ENCODE measurements around the gene ZC3H10.
A peak's percentile ranks its signal among the peaks of the same experiment; 100 is the strongest.

The ZC3H10 gene

GRCh38 chr12:56082967-56083366 is 35.1 kb upstream of the ZC3H10 start:
- H3K4me1 ChIP-seq (ENCODE audit: control insufficient read depth, insufficient read depth, low read length), result no peaks in the 10 kb centered on the region
- H3K9ac ChIP-seq (ENCODE audit: low read length), result no peak overlapping the region
- no peak overlapping the region for H3K27ac ChIP-seq (ENCODE audit: low read depth, low read length)
- no peaks in the 10 kb centered on the region for H3K27me3 ChIP-seq (ENCODE audit: control insufficient read depth, insufficient read depth, low read length)
- H3K4me3 ChIP-seq (ENCODE audit: low read length), result peak overlapping the region; percentile 72
- H3K36me3 ChIP-seq (ENCODE audit: control insufficient read depth, insufficient read depth, low read length), result peaks cover 2% of the 10 kb centered on the region

GRCh38 chr12:56084958-56085543 is 33.0 kb upstream of the ZC3H10 start:
- Histone ChIP-seq H3K4me3 (ENCODE audit: low read length) (no peak overlapping the region), H3K27ac (ENCODE audit: low read depth, low read length) (no peak overlapping the region), H3K36me3 (ENCODE audit: control insufficient read depth, insufficient read depth, low read length) (peaks cover 5% of the 10 kb centered on the region), H3K4me1 (ENCODE audit: control insufficient read depth, insufficient read depth, low read length) (no peaks in the 10 kb centered on the region), H3K9ac (ENCODE audit: low read length) (no peak overlapping the region), H3K27me3 (ENCODE audit: control insufficient read depth, insufficient read depth, low read length) (no peaks in the 10 kb centered on the region)

- no peak overlapping the region for H3K27ac ChIP-seq (ENCODE audit: low read depth, low read length)
- H3K4me1 ChIP-seq (ENCODE audit: control insufficient read depth, insufficient read depth, low read length), result no peaks in the 10 kb centered on the region
- no peak overlapping the region for H3K9ac ChIP-seq (ENCODE audit: low read length)
- no peak overlapping the region for H3K4me3 ChIP-seq (ENCODE audit: low read length)
- peaks cover 5% of the 10 kb centered on the region for H3K36me3 ChIP-seq (ENCODE audit: control insufficient read depth, insufficient read depth, low read length)
- H3K27me3 ChIP-seq (ENCODE audit: control insufficient read depth, insufficient read depth, low read length), result no peaks in the 10 kb centered on the region
Observed at GRCh38 chr12:56086096-56086495, 32.0 kb upstream of the ZC3H10 start.

GRCh38 chr12:56086608-56087007 is 31.5 kb upstream of the ZC3H10 start:
- H3K36me3 ChIP-seq (ENCODE audit: control insufficient read depth, insufficient read depth, low read length), result peaks cover 5% of the 10 kb centered on the region
- no peak overlapping the region for H3K4me3 ChIP-seq (ENCODE audit: low read length)
- H3K4me1 ChIP-seq (ENCODE audit: control insufficient read depth, insufficient read depth, low read length), result no peaks in the 10 kb centered on the region
- H3K9ac ChIP-seq (ENCODE audit: low read length), result no peak overlapping the region
- H3K27me3 ChIP-seq (ENCODE audit: control insufficient read depth, insufficient read depth, low read length), result no peaks in the 10 kb centered on the region
- no peak overlapping the region for H3K27ac ChIP-seq (ENCODE audit: low read depth, low read length)

- Histone ChIP-seq H3K27me3 (ENCODE audit: control insufficient read depth, insufficient read depth, low read length) (no peaks in the 10 kb centered on the region), H3K9ac (ENCODE audit: low read length) (no peak overlapping the region), H3K27ac (ENCODE audit: low read depth, low read length) (no peak overlapping the region), H3K4me1 (ENCODE audit: control insufficient read depth, insufficient read depth, low read length) (no peaks in the 10 kb centered on the region), H3K36me3 (ENCODE audit: control insufficient read depth, insufficient read depth, low read length) (peaks cover 5% of the 10 kb centered on the region), H3K4me3 (ENCODE audit: low read length) (no peak overlapping the region)
Observed at GRCh38 chr12:56087220-56087619, 30.8 kb upstream of the ZC3H10 start.

- Histone ChIP-seq H3K4me1 (ENCODE audit: control insufficient read depth, insufficient read depth, low read length) (no peaks in the 10 kb centered on the region), H3K27ac (ENCODE audit: low read depth, low read length) (no peak overlapping the region), H3K27me3 (ENCODE audit: control insufficient read depth, insufficient read depth, low read length) (no peaks in the 10 kb centered on the region), H3K4me3 (ENCODE audit: low read length) (no peak overlapping the region), H3K36me3 (ENCODE audit: control insufficient read depth, insufficient read depth, low read length) (peaks cover 1% of the 10 kb centered on the region), H3K9ac (ENCODE audit: low read length) (no peak overlapping the region)
Observed at GRCh38 chr12:56097738-56098137, 20.3 kb upstream of the ZC3H10 start.

GRCh38 chr12:56098592-56098991 is 19.5 kb upstream of the ZC3H10 start:
- Histone ChIP-seq H3K4me3 (ENCODE audit: low read length) (no peak overlapping the region), H3K27ac (ENCODE audit: low read depth, low read length) (no peak overlapping the region), H3K36me3 (ENCODE audit: control insufficient read depth, insufficient read depth, low read length) (no peaks in the 10 kb centered on the region), H3K9ac (ENCODE audit: low read length) (no peak overlapping the region), H3K27me3 (ENCODE audit: control insufficient read depth, insufficient read depth, low read length) (no peaks in the 10 kb centered on the region), H3K4me1 (ENCODE audit: control insufficient read depth, insufficient read depth, low read length) (no peaks in the 10 kb centered on the region)

GRCh38 chr12:56099787-56100186 is 18.3 kb upstream of the ZC3H10 start:
- no peak overlapping the region for H3K27ac ChIP-seq (ENCODE audit: low read depth, low read length)

GRCh38 chr12:56101045-56101444 is 17.0 kb upstream of the ZC3H10 start:
- H3K4me3 ChIP-seq (ENCODE audit: low read length), result no peak overlapping the region
- no peaks in the 10 kb centered on the region for H3K36me3 ChIP-seq (ENCODE audit: control insufficient read depth, insufficient read depth, low read length)
- H3K27me3 ChIP-seq (ENCODE audit: control insufficient read depth, insufficient read depth, low read length), result no peaks in the 10 kb centered on the region
- no peak overlapping the region for H3K27ac ChIP-seq (ENCODE audit: low read depth, low read length)
- no peak overlapping the region for H3K9ac ChIP-seq (ENCODE audit: low read length)
- peaks cover 9% of the 10 kb centered on the region for H3K4me1 ChIP-seq (ENCODE audit: control insufficient read depth, insufficient read depth, low read length)

More at GRCh38 chr12:56099787-56100186, 18.3 kb upstream of the ZC3H10 start:
- Histone ChIP-seq H3K27me3 (ENCODE audit: control insufficient read depth, insufficient read depth, low read length) (no peaks in the 10 kb centered on the region), H3K4me3 (ENCODE audit: low read length) (no peak overlapping the region), H3K36me3 (ENCODE audit: control insufficient read depth, insufficient read depth, low read length) (no peaks in the 10 kb centered on the region), H3K9ac (ENCODE audit: low read length) (no peak overlapping the region), H3K4me1 (ENCODE audit: control insufficient read depth, insufficient read depth, low read length) (no peaks in the 10 kb centered on the region)

GRCh38 chr12:56102683-56103065 is 15.4 kb upstream of the ZC3H10 start:
- Histone ChIP-seq H3K9ac (ENCODE audit: low read length) (no peak overlapping the region), H3K27ac (ENCODE audit: low read depth, low read length) (no peak overlapping the region), H3K4me1 (ENCODE audit: control insufficient read depth, insufficient read depth, low read length) (peaks cover 12% of the 10 kb centered on the region), H3K4me3 (ENCODE audit: low read length) (no peak overlapping the region), H3K36me3 (ENCODE audit: control insufficient read depth, insufficient read depth, low read length) (peaks cover 9% of the 10 kb centered on the region), H3K27me3 (ENCODE audit: control insufficient read depth, insufficient read depth, low read length) (no peaks in the 10 kb centered on the region)

- Histone ChIP-seq H3K27me3 (ENCODE audit: control insufficient read depth, insufficient read depth, low read length) (no peaks in the 10 kb centered on the region), H3K27ac (ENCODE audit: low read depth, low read length) (peak overlapping the region; percentile 75), H3K9ac (ENCODE audit: low read length) (peak overlapping the region; percentile 50), H3K4me3 (ENCODE audit: low read length) (peak overlapping the region; percentile 91), H3K36me3 (ENCODE audit: control insufficient read depth, insufficient read depth, low read length) (peaks cover 14% of the 10 kb centered on the region), H3K4me1 (ENCODE audit: control insufficient read depth, insufficient read depth, low read length) (peaks cover 12% of the 10 kb centered on the region)
Observed at GRCh38 chr12:56103066-56103711, 14.9 kb upstream of the ZC3H10 start.

GRCh38 chr12:56103823-56104108 is 14.3 kb upstream of the ZC3H10 start:
- Histone ChIP-seq H3K36me3 (ENCODE audit: control insufficient read depth, insufficient read depth, low read length) (peaks cover 18% of the 10 kb centered on the region), H3K4me3 (ENCODE audit: low read length) (peak overlapping the region; percentile 91), H3K27ac (ENCODE audit: low read depth, low read length) (peak overlapping the region; percentile 75), H3K4me1 (ENCODE audit: control insufficient read depth, insufficient read depth, low read length) (peaks cover 12% of the 10 kb centered on the region), H3K9ac (ENCODE audit: low read length) (peak overlapping the region; percentile 50), H3K27me3 (ENCODE audit: control insufficient read depth, insufficient read depth, low read length) (no peaks in the 10 kb centered on the region)

GRCh38 chr12:56104109-56104814 is 13.8 kb upstream of the ZC3H10 start, which contains the start of gene PA2G4:
Gene PA2G4 (plus strand): TSS chr12:56104559. CDS start chr12:56104738, 179 bp downstream.
- Histone ChIP-seq H3K4me1 (ENCODE audit: control insufficient read depth, insufficient read depth, low read length) (peaks cover 12% of the 10 kb centered on the region), H3K36me3 (ENCODE audit: control insufficient read depth, insufficient read depth, low read length) (peaks cover 18% of the 10 kb centered on the region), H3K27ac (ENCODE audit: low read depth, low read length) (peak within 1 kb of the TSS; percentile 75), H3K9ac (ENCODE audit: low read length) (peak within 1 kb of the TSS; percentile 50), H3K4me3 (ENCODE audit: low read length) (peak within 1 kb of the TSS; percentile 91), H3K27me3 (ENCODE audit: control insufficient read depth, insufficient read depth, low read length) (no peaks in the 10 kb centered on the region)
